GM18868 (cell line): ENCODE data around the gene GPC3.

Experiments
- ATAC-seq: cut with Tn5 transposase; IDR thresholded peaks from one replicate; pipeline ENCODE4 v1.9.1; 2021; ENCODE audit warnings: mild to moderate bottlenecking, moderate library complexity; ENCODE audit not compliant: unreplicated experiment

The GPC3 gene

DNA sequence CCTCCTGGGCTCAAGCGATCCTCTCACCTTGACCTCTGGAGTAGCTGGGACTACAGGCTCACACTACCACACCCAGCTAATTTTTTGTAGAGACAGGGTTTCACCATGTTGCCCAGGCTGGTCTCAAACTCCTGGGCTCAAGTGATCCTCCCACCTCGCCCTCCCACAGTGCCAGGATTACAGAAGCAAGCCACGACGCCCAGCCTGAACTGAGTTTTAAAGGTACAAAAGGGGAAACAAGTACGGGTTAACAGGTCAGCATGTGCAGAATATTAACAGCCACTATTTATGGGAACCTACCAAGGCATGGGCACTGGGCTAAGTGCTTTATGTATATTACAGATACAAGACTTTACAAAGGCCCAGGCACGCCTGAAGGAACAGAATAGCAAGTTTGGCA is 405.8 kb downstream of the GPC3 start:
- no peak for ATAC-seq

DNA sequence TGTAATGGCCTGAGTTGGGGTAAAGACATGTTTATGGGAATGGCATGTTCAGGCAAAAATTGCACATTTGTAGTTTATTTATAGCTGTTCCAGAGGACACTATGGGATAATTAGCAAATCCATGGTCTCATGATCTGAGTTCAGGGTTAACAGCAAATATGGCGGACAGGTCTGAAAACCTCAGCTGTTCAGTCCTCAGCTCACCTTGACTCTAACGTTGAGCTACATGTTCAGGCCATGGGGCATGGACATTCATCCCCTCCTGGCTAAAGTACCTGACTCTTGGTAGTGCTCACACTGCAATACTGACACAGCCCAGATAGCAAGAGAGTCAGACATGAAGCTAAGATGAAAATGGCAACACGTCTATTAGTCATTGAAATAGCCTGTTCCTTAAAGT is 408.5 kb downstream of the GPC3 start:
- no peak for ATAC-seq

DNA sequence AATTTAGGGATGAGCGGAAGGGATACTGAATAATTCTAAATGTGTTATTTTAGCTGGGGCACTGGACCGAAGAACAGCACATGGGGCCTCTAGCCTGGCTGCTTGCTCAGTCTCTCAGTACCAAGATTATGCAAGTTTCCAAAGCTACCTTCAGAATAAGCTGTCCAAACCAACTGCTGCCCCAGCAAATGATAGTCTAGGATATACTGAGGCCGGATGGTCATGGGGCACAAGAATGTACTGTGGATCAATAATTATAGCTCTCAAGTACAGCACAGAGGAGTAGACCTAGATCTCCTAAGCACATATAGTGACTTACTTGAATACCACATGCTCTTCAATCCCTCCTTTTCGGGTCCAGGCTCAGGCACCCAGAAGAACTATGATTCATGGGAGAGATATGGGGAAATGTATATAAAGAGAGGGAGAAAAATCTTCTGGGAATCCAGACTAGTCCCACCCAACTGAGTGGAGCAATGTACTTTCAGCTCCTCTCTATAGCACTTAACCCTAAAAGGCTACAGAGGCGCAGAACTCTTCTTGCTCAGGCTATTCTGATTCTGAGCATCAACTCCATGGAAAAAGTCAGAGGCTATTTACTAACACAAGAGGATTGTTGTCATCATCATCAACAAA is 409.8 kb downstream of the GPC3 start:
- ATAC-seq: no peak

DNA sequence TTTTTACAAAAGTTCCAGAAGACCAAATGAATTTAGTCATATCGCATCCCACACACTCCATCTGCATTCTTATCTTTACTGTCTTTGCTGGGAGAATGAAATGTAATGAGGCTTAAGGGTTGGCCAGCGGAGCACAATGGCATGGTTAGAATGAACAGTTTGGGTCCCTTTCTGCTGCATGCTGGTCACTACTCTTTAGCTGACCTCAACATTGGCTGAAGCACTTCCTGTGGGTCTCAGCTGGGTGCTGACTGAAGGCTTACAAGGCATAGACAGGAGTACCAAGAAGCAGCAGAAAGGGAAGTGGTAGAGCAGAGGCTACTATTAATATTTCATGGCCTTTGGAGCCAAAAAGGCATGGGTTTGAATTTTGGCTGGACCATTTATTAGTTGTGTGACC is 410.7 kb downstream of the GPC3 start:
- ATAC-seq: no peak

DNA sequence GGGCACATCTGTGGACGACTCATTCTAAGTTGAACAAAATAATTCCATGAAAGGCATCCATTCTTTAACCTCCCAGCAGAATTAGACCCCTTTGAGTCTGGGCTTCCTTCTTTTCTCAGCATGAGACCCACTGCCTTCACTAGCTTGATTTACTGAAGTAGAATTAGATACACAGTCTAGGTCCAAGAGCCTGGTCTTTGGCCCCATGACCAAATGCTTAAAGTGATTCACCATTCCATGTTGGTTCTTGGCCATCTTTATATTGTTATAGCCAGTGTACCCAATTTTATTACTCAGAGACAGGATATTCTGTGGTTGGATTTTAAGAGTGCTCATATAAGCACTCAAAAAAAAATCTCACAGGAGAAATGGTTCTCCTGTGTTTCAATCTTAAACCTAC is 414.8 kb downstream of the GPC3 start:
- ATAC-seq: no peak

DNA sequence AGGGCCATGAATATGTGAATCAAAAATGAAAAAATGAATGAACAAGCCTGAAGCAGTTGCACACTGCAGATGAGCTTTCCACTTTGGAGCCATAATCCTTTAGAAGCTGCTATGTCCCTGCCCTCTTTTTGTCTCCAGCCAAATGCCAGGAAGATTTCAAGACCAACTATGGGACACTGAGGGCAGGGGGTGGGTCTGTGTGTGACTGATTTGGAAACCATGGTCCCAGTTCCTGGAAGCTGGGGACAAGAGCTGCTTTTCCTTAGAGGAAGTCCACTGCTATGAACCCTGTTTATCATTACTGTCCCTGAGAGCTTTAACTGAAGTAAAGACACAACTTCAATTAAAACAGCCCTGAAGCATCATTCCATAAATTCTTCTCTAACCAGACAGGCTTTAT is 416.2 kb downstream of the GPC3 start:
- ATAC-seq: no peak

DNA sequence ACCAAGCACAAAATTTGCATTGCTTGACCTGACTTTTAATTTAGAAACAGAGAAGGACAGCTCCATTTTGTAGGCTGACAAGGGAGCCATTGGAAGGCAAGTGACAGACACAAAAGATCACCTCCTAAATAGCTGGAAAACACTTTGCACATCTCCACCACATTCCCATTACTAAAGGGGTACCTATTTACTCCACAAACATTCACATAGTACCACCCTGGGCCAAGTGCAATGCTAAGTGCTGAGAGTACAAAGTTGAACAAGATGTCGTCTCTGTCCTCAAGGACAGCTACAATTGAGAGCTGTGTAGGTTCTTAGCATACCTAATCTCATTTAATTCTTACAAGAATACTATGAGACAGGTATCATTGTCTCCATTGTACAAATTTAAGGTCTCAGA is 417.3 kb downstream of the GPC3 start:
- ATAC-seq: no peak

DNA sequence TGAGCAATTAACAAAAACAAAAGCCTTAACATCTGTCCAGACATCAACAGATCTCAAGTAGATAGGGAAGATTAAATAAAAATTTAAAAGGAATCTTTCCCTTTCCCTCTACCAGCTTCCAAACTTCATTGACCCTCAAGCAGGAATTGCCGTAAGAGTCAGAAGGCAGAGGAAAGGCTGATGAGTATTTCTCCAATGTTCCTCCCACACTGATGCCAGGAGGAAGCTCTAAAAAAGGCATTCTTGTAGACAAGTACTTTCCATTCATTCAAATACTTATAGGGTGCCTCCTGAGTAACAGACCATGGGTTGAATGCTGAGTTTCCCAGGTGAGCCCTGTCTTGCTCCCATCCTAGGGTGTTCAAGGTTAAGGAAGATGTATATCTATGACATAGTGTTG is 418.5 kb downstream of the GPC3 start:
- ATAC-seq: no peak

DNA sequence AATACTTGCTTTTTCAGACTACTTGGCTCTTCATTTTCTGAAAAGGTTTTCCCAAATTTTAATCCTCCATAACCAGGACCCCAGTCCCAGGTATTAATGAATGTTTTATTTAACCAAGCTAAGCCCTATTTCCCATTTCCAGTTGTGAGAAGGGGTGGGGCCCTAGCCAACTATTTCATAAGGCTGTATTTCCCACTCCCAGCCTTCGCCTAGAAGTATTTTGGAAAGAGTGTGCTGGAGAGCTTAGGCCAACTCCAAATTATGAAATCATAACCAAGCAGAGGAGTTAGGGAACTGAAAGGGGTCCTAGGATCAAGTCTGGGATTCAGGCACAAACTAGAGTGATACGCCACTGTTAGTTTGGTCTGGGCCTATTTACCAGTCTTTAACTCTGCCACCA is 421.7 kb downstream of the GPC3 start:
- no peak for ATAC-seq

DNA sequence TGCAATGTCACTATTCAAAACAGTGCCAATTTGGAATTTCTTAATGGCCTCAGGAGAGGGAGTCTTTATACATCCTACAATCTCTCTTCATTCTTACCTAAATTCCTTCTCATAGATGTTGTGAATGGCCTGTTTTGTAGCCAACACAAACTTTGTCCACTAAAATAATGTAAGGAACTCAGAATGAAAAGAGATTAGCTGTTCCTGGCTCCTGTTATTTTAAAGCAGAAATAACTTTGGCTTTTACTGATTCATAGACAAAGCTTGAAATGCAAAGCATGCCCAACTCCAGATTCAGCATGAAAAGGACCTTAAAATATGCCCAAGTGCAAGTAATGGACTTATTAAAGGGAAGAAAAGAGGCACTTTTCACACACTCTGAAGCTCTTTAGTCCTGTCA is 424.1 kb downstream of the GPC3 start:
- ATAC-seq: no peak

DNA sequence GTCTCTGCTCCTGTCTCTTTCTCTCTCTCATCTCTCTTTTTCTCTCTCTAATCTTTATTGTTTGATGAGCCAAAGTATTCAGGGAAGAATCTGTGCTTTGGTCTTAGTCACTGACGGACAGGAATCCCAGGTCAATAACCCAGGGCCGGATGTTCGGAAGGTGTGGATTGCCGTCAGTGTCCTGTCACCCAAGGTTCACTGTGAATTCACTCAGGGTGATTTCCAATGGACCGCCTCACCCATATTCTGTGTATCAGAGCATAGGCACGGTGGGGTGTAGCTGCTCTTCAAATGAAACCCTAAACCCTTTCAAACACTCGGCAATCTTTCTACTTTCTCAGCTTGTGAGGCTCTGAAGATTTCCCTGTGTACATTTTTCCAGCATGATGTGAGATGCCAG is 425.5 kb downstream of the GPC3 start:
- no peak for ATAC-seq

DNA sequence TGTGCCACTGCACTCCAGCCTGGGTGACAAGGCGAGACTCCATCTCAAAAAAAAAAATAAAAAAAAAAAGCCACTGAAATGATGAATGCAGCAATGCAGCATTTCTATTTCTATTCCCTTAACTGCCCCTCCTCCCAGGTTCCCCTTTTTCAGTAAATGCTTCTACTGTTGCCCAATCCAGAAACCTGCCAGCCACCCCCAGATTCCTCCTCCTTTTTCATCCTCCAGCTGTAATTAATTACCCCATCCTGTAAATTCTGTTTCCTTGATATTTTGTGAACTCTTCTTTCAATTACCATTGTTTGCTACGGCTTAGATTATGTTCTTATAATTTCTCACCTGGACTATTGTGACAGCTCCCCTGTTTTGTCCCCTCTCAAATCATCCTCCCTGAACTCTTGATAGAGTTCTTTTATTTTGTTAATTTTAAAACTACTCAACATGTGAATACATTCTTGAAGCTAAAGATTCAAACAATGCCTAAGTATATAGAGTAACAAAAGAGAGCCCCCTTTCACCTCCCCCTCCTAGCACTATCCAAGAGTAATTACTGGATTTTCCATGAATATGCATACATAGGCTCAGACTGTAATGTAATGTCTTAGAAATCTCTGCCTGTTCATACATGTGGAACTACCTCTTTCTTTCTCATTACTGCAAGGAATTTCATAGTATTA is 429.5 kb downstream of the GPC3 start:
- ATAC-seq: no peak

DNA sequence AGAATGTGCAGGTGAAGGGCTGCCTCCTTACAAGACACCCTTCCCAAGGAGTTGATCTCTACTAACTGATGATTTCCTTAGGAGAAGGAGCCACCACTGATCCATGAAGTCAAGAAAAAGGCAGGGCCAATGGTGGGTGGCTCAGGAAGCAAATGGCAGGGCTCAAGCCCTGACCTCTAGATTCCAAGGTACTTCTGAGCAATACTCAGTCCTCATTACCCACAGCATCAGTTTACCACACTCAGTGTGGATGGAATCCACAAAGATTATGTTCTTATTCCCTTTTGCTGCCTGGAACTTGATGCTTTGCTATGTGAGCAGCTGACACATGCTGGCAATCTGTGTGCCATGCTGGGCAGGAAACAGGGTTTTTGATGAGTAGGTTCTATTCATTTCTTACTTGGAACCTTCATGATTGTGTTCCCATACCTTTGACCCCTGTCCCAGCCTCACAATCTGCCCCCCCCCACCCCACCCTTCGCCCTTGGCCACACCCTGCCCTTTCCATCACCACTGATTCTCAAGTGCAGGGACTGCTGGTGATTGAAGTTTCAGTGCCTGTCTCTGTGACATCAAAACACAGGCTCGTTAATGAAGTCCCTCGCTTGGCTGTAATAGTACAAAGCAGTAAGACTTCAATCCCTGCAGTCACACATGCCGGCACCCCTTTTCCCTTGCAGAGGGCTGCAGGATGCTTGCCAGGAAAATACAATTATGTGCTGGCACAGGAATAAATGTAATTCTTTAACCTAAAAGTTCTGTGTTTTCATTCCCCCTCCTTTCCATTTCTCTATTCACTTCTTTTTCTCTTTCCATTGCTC is 434.5 kb downstream of the GPC3 start:
- no peak for ATAC-seq

DNA sequence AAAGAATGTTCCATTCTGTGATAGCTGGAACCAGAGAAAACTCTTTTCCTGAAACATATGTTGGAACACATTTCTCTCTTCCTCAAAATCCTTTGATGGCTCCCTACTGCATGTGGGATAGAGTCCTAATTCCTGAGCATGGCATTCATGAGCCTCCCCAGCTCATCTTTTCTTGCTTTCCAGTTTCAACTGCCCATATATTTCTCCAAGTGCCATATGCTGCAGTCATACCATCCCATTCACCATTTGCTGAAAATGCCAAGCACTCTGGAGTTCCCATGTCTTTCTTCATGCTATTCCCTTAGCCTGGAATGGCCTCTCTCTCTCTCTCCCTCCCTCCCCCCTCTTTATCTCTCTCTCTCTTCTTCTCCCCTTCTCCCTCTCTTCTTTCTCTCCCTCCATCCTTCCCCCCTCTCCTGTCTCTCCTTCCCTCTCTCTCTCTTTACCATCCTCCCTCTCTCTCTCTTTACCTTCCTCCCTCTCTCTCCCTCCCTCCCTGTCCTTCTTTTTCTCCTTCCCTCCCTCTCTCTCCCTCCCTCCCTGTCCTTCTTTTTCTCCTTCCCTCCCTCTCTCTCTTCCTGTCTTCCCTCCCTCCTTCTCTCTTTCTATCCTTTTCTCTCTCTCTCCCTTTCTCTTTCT is 436.0 kb downstream of the GPC3 start:
- no peak for ATAC-seq

DNA sequence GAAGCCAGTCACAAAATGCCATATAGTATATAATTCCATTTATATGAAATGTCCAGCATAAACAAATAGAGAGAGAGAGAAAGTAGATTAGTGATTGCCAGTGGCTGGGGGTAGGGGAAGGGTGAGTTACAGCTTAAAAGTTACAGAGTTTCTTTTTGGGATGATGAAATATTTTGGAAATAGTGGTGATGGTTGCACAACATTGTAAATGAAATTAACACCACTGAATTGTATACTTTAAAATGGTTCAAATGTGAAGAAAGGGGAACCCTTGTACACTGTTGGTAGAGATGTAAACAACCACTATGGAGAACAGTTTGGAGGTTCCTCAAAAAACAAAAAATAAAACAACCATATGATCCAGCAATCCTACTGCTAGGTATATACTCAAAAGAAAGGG is 439.0 kb downstream of the GPC3 start:
- ATAC-seq: no peak

DNA sequence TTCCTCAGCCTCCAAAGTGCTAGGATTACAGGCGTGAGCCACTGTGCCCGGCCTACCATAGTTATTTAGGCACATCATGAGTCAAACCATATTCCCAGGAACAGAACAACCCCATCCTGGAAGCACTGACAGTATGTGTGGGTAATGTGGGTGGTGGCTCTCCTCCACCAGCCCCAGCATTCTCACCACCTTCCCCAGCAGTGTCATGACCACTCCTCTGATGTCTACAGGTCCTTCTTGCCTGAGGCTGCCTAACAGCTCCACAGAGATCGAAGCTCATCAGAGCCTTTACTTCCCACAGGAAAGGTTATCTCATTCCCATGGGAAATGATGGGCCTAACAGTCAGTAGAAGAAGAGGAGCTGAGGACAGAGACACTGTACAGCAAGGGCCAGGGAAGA is 440.6 kb downstream of the GPC3 start:
- no peak for ATAC-seq

DNA sequence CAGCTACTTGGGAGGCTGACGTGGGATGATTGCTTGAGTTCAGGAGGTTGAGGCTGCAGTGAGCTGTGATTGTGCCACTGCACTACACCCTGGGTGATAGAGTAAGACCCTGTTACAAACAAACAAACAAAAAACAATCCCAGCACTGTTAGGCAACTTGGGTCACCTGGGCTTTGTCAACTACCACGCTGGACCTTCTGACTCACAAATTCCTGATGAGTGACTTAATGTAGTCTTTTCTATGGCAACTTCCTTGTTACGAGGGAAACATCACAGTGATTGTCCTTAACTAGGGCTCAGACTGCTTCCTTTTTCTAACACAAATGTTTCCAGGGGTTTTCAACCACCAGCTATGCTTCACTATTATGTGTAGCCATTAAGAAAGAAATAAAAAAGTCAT is 441.3 kb downstream of the GPC3 start:
- no peak for ATAC-seq

DNA sequence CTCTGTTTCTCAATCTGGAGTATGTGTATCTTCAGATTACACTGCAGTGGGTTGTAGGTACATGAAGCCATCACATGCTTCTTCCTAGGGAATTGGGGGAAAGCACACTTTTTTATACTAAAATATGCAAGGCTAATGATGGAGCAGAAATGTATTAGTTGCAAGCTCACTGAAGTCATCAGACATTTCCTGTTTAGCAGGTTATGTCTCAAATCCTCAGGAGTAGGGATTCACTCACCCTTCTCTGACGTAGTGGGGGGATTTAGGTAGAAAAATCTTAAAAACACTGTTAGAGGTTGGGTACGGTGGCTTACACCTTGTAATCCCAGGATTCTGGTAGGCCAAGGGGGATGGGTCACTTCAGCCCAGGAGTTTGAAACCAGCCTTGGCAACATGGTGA is 441.7 kb downstream of the GPC3 start:
- ATAC-seq: no peak

DNA sequence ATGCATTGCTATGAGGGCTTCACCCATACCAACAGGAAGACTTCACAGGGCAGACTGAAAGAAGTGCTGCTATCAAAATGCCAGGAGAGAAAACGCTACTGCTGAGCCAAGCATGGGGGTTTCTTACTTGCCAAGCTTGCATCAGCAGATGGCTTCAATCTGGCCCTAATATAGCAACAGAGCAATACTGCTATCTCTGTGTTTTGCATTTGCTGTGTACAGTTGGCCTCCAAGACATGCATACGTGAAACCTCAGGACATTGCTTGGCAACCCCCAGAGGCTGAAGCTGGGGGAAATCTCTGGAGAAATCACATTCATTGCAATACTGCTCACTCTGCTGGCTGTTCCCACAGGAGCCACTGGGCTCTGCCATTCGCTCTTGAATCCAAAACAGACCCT is 442.9 kb downstream of the GPC3 start:
- ATAC-seq: no peak

DNA sequence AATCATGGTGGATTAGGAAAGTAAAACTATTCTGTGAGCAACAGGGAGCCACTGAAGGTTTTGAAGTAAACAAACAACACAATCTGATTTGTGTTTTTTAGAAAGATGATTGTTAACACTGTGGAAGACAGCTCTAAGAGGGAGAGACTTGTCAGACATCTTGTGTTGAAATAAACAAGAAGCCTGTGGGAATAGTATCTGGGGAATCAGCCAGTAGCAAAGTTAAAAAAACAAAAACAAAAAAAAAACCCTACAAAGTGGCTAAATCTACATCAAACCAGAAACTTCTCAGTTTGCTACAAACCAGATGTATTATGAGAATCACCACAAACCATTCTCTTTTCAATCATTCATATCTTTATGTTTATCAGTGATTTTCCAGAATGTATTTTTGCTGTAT is 444.4 kb downstream of the GPC3 start:
- no peak for ATAC-seq

DNA sequence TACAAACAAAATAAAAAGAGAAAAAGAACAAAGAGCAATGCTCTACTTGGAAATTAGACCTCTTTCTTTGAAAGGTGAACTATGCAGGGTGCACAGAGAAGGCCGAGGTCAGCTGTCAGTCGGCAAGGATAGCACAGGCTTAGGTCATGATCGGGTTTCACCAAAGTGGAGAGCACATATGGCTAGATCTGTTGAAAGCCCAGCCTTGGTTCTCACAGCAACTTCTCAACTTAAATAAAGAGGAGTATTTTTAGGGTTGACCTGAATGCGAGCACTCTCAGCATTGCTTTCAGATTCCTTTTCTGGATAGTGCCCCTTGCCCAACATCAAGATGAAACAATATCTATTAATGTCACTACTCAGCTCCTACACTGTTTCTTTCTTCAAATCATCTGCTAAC is 447.2 kb downstream of the GPC3 start:
- no peak for ATAC-seq

DNA sequence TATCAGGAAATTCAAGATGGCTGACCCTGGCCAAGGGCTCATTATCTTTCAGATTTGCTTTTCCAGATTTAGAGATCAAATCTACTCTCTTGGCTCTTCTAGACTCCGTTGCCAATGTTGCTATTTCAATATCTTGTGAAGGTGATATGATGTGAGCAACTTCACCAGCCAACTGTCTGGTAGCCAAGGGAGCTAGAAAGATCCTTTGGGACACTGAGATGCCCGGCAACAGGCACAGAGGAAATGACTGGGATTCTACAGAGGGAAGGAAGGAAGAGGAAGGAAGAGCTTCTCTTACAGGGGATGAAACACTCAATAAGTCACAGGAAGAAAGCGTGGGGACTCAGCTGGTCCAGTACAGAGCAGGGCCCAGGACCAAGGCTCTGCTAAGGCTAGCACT is 448.3 kb downstream of the GPC3 start:
- no peak for ATAC-seq
